GM21390 (cell line): Measurements from ENCODE around the gene PPM1D.

ENCODE experiments used
- ATAC-seq: cut with Tn5 transposase; IDR thresholded peaks from one replicate; pipeline ENCODE4 v1.9.1; 2021; ENCODE audit not compliant: unreplicated experiment

PPM1D gene

DNA sequence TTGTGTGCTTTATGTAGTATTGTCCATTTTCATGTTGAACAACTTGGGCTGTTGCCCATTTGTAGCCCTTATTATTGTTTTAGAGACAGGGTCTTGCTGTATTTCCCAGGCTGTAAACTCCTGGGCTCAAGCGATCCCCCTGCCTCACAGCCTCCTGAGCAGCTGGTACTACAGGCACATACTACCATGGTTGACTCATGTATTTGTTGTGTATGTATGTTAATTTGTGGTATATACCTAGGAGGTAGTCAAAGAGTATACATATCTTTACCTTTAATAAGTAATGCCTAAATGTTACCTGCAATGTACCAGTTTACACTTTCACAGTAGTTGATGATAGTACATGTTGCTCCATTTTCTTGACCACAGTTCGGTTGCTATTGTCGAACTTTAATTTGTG lies 18.1 kb downstream of the PPM1D start:
- ATAC-seq: no peak

DNA sequence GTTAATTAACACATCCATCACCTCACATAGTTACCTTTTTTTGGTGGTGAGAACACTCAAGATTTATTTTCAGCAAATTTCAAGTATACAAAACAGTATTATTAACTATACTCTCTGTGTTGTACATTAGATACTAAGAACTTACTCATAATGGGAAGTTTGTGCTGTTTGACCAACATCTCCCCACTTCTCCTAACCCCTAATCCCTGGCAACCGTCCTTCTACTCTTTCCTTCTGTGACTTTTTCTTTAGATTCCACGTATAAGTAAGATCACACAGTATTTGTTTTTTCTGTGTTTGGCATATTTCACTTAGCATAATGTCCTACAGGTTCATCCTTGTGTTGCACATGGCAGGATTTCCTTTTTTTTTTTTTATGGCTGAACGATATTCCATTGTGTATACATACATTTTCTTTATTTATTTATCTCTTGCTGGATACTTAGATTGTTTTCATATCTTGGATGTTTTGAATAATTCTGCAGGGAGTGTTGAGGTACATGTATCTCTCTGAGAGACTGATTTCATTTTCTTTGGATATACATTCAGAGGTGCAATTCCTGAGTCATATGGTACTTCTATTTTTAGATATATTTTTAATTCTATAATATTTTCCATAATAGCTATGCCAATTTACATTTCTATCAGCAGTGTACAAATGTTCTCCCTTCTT lies 19.0 kb downstream of the PPM1D start:
- no peak for ATAC-seq

GRCh38 chr17:60622961-60623360 lies 23.0 kb downstream of the PPM1D start:
- ATAC-seq: no peak

GRCh38 chr17:60623415-60623814 lies 23.4 kb downstream of the PPM1D start:
- no peak for ATAC-seq

- no peak for ATAC-seq
Measured at GRCh38 chr17:60627124-60627523, 27.1 kb downstream of the PPM1D start.

GRCh38 chr17:60628252-60628889 lies 28.4 kb downstream of the PPM1D start:
- no peak for ATAC-seq

- no peak for ATAC-seq
Measured at GRCh38 chr17:60629120-60629519, 29.1 kb downstream of the PPM1D start.

DNA sequence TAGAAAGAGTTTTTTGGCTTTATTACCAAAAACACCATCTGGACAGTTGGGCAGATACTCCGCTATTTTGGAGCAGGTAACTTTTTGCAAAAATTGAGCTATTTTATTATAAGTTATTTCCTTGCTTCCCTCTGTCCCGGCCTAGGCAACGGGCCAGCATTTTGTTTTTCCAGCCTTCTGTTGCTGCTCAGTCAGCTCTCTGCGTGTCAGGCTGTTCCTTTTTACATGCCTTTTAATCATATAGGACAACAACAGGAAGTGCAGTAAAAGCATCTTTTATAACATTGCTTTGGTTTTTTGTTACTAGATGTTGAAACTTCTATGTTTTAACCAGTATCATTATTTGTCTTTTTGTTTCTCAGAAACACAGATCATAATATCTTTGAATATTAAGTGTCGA lies 30.4 kb downstream of the PPM1D start:
- no peak for ATAC-seq

DNA sequence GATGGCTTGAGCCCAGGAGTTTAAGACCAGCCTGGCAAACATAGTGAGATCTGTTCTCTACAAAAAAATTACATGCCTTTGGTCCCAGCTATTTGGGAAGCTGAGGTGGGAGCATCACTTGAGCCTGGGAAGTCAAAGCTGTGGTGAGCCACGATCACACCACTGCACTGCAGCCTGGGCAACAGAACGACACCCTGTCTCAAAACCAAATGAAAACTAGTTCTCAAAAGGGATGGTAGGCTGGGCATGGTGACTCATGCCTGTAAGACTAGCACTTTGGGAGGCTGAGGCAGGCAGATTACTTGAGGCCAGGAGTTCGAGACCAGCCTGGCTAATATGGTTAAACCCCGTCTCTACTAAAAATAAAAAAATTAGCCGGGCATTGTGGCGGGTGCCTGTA lies 31.1 kb downstream of the PPM1D start:
- ATAC-seq: no peak

- ATAC-seq: no peak
Measured at GRCh38 chr17:60637683-60638082, 37.7 kb downstream of the PPM1D start.

- ATAC-seq: no peak
Measured at GRCh38 chr17:60639019-60639330, 39.0 kb downstream of the PPM1D start.

DNA sequence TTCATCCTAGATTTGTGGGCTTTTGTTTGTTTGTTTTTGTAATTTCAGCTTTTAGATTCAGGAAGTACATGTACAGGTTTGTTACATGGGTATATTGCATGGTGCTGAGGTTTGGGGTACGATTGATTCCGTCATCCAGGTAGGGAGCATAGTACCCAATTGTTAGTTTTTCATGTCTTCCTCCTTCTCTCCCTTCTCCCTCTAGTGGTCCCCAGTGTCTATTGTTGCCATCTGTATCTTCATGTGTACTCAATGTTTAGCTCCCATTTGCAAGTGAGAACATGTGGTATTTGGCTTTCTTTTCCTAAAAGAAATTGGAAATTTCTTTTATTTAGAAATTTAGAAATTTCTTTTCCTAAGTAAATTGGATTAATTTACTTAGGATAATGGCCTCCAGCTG lies 40.5 kb downstream of the PPM1D start:
- no peak for ATAC-seq

DNA sequence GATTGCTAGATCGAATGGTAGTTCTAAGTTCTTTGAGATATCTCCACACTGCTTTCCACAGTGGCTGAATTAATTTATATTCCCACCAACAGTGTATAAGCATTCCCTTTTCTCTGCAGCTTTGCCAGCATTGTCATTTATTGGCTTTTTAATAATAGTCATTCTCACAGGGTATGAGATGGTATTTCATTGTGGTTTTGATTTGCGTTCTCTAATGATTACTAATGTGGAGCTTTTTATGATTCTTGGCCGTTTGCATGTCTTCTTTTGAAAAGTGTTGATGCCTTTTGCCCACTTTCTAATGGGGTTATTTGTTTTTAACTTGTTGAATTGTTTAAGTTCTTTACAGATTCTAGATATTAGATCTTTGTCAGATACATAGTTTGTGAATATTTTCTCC lies 41.1 kb downstream of the PPM1D start:
- no peak for ATAC-seq

GRCh38 chr17:60641810-60642220 lies 41.8 kb downstream of the PPM1D start:
- ATAC-seq: no peak

GRCh38 chr17:60645918-60646523 lies 46.0 kb downstream of the PPM1D start:
- no peak for ATAC-seq

DNA sequence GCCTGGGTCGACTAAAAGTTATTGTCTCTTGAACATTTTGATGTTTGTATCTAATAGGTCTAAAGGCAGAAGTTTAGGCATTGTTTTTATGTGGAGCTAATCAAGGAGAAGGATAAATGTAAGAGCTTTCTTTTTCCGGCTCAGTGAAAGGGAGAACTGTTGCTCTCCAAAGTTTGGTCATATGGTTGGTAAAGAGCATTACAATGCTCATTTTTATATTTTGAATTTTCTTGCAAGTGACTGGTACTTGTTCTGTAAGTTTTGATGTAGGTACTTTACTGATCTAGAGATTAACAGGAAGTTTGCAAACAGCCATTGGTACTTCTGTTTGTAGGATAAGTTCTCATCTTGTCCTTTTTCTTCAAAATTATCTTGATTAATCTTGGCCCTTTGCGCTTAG lies 46.7 kb downstream of the PPM1D start:
- ATAC-seq: no peak

GRCh38 chr17:60647705-60648104 lies 47.7 kb downstream of the PPM1D start:
- ATAC-seq: no peak

GRCh38 chr17:60652454-60653247 lies 52.7 kb downstream of the PPM1D start:
- peak; percentile 99 for ATAC-seq

DNA sequence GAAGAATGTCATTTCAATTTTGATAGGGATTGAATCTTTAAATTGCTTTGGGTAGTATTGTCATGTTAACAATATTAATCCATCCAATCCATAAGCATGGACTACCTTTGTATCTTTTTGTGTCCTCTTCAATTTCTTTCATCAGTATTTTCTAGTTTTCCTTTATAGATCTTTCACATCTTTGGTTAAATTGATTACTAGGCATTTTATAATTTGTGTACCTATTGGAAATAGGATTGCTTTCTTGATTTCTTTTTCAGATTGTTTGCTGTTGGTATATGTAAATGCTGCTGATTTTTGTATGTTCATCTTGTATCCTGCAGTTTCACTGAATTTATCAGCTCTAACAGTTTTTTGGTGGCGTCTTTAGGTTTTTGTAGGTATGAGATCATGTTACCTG lies 53.6 kb downstream of the PPM1D start:
- no peak for ATAC-seq

DNA sequence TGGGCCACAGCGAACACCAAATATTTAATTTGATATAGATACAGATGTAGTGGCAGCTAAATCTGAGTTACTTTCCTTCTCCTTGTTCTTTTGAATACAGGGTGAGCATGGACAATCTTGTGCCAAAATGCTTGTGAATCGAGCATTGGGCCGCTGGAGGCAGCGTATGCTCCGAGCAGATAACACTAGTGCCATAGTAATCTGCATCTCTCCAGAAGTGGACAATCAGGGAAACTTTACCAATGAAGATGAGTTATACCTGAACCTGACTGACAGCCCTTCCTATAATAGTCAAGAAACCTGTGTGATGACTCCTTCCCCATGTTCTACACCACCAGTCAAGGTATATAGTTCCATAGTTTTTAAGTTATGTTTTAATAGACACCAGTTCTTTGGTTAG lies 56.5 kb downstream of the PPM1D start:
- no peak for ATAC-seq

DNA sequence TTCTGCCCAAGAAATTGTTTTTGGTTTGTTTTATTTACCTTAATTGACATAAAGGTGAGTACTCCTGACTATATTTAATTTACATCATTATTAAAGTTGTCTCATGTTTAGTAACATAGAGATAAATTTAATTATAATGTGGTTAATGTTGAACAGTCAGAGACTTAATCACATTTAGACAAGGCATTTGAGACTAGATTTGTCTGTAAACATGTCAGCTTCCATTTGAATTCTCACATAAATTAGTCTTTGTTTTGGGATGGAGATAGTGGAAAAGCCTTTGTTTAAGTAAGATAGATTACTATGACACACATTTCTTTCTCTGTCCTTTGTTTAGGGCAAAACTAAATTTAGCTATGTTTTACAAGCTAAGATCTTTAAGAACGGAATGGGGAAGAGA lies 59.2 kb downstream of the PPM1D start:
- ATAC-seq: no peak

DNA sequence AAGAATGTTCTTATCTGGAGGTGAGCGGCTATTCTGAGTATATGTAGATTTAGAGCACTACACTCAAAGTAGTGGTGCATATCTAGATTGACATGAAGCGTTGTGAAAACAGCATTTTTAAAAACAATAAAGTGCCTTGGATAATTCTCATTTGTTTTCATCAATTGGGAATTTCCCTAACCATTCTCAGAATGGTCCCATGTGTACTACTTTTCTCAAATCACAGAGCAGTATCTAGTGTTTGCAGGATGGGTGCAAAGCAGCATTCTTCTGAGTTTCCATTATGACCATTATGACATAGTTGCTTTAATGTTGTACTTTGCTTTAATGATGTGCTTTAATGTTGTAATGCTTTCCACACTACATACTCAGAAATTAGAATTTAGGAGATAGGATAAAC lies 61.5 kb downstream of the PPM1D start:
- no peak for ATAC-seq
